ENCODE measurements around the gene PKD2L1. TPM values are rescaled to one million over a fixed set of nuclear protein-coding genes. Genes with fewer than 3 reads are reported as not detected.
"Not testable (repeated sequence)": the region's sequence is repeated elsewhere in the genome, so short reads cannot be mapped to it uniquely, and the experiment has no call there.

PKD2L1 gene
- total RNA-seq, 1 donor from 2014 or later = not detected

- Mint-ChIP-seq H3K27me3 (peaks cover 51% of the 10 kb centered on the region), H3K4me3 (ENCODE audit: low read depth) (no peak overlapping the region), H3K4me1 (ENCODE audit: low read depth) (no peaks in the 10 kb centered on the region), H3K9me3 (ENCODE audit: low read depth) (no peaks in the 10 kb centered on the region), H3K27ac (no peak overlapping the region), H3K36me3 (ENCODE audit: insufficient read depth) (no peaks in the 10 kb centered on the region)
- TF ChIP-seq, protein P1, sequence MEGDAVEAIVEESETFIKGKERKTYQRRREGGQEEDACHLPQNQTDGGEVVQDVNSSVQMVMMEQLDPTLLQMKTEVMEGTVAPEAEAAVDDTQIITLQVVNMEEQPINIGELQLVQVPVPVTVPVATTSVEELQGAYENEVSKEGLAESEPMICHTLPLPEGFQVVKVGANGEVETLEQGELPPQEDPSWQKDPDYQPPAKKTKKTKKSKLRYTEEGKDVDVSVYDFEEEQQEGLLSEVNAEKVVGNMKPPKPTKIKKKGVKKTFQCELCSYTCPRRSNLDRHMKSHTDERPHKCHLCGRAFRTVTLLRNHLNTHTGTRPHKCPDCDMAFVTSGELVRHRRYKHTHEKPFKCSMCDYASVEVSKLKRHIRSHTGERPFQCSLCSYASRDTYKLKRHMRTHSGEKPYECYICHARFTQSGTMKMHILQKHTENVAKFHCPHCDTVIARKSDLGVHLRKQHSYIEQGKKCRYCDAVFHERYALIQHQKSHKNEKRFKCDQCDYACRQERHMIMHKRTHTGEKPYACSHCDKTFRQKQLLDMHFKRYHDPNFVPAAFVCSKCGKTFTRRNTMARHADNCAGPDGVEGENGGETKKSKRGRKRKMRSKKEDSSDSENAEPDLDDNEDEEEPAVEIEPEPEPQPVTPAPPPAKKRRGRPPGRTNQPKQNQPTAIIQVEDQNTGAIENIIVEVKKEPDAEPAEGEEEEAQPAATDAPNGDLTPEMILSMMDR (IDR thresholded peaks at IDR 0.05; ENCODE audit: unreplicated experiment) = no peak
- no peak for DNase-seq (ENCODE audit: low spot score, unreplicated experiment)
Observed at GRCh38 chr10:100311298-100311697, 18.7 kb downstream of the PKD2L1 start.

DNA sequence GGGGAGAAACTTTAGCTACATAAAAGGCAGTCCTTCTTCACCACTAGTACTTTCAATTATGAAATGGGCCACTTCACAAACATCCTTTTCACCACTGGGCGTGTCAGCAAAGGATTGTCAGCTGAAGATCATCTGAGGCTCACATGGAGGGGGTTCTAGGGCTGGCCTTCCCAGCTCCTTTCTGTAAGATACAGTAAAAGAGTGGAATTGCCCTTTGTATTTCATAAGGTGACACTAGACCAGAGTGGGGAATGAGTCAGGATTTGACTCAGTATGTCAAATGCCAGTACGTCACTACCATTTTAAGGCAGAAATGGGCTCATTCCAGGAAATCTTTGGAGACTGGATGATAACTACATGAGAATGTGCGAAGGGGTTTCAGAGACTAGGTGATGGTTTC is 22.3 kb downstream of the PKD2L1 start:
- Mint-ChIP-seq H3K4me3 (ENCODE audit: low read depth) (no peak overlapping the region), H3K27ac (no peak overlapping the region), H3K36me3 (ENCODE audit: insufficient read depth) (no peaks in the 10 kb centered on the region), H3K4me1 (ENCODE audit: low read depth) (no peaks in the 10 kb centered on the region), H3K9me3 (ENCODE audit: low read depth) (no peaks in the 10 kb centered on the region), H3K27me3 (peaks cover 46% of the 10 kb centered on the region)
- DNase-seq (ENCODE audit: low spot score, unreplicated experiment) = no peak
- TF ChIP-seq, protein P1 (IDR thresholded peaks at IDR 0.05; ENCODE audit: unreplicated experiment) = no peak

- no peaks in the 10 kb centered on the region for H3K9me3 Mint-ChIP-seq (ENCODE audit: low read depth)
- DNase-seq (ENCODE audit: low spot score, unreplicated experiment) = no peak
- H3K4me3 Mint-ChIP-seq (ENCODE audit: low read depth) = no peak overlapping the region
- H3K36me3 Mint-ChIP-seq (ENCODE audit: insufficient read depth) = no peaks in the 10 kb centered on the region
- no peaks in the 10 kb centered on the region for H3K4me1 Mint-ChIP-seq (ENCODE audit: low read depth)
- peaks cover 38% of the 10 kb centered on the region for H3K27me3 Mint-ChIP-seq
- H3K27ac Mint-ChIP-seq = no peak overlapping the region
- TF ChIP-seq, protein P1 (IDR thresholded peaks at IDR 0.05; ENCODE audit: unreplicated experiment) = no peak
Observed at GRCh38 chr10:100306861-100307260, 23.2 kb downstream of the PKD2L1 start.

DNA sequence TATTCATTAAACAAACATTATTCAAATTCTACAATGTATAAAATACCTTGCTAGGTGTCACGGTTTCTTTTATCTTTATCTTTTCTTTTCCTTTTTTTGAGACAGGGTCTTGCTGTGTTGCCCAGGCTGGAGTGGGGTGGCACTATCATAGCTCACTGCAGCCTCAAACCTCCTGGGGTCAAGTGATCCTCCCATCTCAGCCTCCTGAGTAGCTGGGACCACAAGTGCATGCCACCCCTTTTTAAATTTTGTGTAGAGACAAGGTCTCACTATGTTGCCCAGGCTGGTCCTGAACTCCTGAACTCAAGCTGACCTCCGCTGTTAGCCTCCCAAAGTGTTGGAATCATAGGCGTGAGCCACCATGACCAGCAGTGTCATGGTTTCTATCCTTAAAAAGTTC is 25.6 kb downstream of the PKD2L1 start:
- no peak for DNase-seq (ENCODE audit: low spot score, unreplicated experiment)
- TF ChIP-seq, protein P1 (IDR thresholded peaks at IDR 0.05; ENCODE audit: unreplicated experiment) = no peak
- Mint-ChIP-seq H3K27me3 (peaks cover 24% of the 10 kb centered on the region), H3K36me3 (ENCODE audit: insufficient read depth) (no peaks in the 10 kb centered on the region), H3K4me3 (ENCODE audit: low read depth) (no peak overlapping the region), H3K9me3 (ENCODE audit: low read depth) (peaks cover 8% of the 10 kb centered on the region), H3K27ac (no peak overlapping the region), H3K4me1 (ENCODE audit: low read depth) (peaks cover 7% of the 10 kb centered on the region)

DNA sequence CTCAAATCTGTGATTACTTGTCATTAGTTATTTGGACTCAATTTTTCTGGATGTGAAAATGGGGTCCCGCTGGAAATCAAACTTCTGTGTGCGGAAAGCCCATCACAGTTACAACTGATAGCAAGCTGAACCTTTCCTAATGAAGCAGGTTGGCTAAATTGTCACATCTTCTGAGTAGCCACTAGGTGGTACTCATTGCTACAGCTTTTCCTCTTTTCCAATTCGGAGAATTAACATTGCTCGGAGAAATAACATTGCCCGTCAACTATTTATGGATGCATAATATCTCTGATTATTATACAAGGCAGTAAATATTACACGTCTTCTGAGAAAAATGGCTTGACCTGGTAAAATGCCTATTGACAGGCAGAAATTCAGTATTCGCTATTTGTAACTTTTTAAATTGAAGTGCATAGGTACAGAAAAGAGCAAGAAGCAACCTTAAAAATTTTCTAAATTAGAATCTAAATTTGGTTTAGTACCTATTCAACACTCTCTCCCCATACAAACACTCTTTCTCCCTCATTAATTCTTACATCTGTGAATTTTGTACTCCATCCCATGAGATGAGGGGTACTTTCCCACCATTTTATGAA is 26.2 kb downstream of the PKD2L1 start:
- no peak for DNase-seq (ENCODE audit: low spot score, unreplicated experiment)
- peaks cover 23% of the 10 kb centered on the region for H3K27me3 Mint-ChIP-seq

GRCh38 chr10:100301123-100301522 is 28.9 kb downstream of the PKD2L1 start:
- not testable (repeated sequence) for H3K4me1 Mint-ChIP-seq (ENCODE audit: low read depth); H3K36me3 Mint-ChIP-seq (ENCODE audit: insufficient read depth); H3K9me3 Mint-ChIP-seq (ENCODE audit: low read depth); H3K4me3 Mint-ChIP-seq (ENCODE audit: low read depth); DNase-seq (ENCODE audit: low spot score, unreplicated experiment)
- H3K27ac Mint-ChIP-seq = peak overlapping the region; percentile 86
- peaks cover 25% of the 10 kb centered on the region for H3K27me3 Mint-ChIP-seq

More for the DNA sequence above, 26.2 kb downstream of the PKD2L1 start:
- Mint-ChIP-seq H3K27ac (no peak overlapping the region), H3K4me3 (ENCODE audit: low read depth) (no peak overlapping the region), H3K9me3 (ENCODE audit: low read depth) (peaks cover 8% of the 10 kb centered on the region), H3K4me1 (ENCODE audit: low read depth) (peaks cover 7% of the 10 kb centered on the region), H3K36me3 (ENCODE audit: insufficient read depth) (no peaks in the 10 kb centered on the region)
- TF ChIP-seq, protein P1 (IDR thresholded peaks at IDR 0.05; ENCODE audit: unreplicated experiment) = peak; percentile 68
